GM18508 (cell line): ENCODE measurements around the gene CKB.

ENCODE experiments used
- ATAC-seq: cut with Tn5 transposase; IDR thresholded peaks from one replicate; pipeline ENCODE4 v1.9.1; 2021; ENCODE audit warnings: moderate number of reproducible peaks; ENCODE audit not compliant: insufficient read depth, unreplicated experiment

Gene CKB

DNA sequence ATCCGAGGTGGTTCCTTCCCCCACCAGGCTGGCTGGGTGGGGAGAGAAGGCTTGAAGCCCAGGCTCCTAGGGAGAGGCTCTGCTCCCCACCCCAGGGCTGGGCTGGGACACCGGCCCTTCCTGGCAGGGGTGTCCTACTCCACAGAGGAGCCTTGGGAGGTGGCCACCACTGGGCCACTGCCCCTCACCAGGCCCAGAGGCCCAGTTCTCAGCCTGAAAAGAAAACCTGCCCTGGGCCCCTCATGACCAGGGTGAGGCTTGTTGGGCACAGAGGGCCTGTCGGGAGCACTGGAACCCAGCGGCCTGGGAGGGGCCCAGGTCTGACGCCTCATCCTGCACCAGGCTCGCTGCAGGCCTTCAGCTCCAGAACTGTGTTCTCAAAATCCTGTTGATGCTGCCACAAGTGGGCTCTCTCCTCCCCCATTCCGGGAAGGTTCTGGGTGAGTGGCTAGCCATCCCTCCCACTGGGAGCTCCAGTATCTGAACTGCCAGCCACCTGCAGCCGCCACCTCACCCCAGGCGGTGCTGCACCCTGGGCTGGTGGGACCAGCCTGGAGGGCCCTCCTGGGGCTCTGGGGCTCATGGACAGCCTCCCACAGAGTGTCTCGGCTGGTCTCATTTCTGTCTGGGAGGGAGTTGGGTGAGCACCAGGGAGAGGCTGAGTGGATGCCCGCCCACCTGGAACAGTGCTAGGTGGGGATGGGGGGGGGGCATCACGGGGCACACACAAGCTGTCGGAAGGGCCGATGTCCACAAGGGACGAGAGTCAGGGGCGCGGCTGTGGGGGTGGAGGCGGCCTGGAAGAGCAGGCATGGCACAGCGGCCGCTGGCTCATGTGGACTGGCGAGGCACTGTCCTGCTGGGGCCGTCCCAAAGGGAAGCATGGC, 28.1 kb upstream of the CKB start:
- ATAC-seq = no peak

DNA sequence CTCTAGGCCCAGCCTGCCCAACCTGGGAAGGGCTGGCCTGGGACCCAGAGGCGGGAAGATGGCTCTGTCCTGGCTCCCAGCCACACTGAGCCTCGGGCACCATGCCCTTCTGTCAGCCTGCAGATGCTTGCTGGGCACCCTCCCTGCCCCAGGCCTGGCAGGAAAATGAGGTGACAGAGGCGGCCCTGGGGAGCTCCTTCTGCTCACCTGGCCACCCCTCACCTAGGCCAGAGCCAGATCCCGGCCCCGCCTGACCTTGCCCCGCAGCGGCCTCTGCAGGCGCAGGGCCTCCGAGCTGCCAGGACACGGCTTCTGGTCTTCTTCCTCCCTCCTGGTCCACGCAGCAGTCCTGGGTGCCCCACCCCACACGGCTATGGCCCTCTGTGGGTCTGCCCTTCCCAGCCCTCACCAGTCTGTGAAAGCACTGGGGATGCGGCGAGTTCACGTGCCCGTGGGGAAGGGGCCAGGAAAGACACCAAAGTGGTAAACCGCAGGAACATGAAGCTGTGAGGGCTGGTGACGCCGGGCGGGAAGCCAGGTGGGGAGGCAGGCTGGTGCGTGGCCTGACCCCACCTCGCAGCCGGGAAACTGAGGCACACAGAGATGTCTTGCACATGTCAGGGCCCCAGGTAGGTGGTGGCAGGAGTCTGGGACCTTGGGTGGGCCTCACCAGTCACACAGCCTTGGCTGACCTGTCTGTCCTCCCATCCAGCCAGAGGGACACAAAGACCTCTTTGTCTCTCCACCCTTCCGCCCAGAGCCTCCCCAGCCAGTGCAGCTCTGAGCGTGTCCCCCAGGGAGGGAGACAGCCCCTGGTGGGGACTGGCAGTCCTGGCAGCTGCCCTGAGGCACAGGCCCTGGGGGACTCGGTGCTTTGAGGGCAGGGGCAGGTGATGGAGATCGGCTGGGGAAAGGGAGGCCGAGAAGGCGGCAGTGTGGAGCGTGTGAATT, 27.0 kb upstream of the CKB start:
- no peak for ATAC-seq

DNA sequence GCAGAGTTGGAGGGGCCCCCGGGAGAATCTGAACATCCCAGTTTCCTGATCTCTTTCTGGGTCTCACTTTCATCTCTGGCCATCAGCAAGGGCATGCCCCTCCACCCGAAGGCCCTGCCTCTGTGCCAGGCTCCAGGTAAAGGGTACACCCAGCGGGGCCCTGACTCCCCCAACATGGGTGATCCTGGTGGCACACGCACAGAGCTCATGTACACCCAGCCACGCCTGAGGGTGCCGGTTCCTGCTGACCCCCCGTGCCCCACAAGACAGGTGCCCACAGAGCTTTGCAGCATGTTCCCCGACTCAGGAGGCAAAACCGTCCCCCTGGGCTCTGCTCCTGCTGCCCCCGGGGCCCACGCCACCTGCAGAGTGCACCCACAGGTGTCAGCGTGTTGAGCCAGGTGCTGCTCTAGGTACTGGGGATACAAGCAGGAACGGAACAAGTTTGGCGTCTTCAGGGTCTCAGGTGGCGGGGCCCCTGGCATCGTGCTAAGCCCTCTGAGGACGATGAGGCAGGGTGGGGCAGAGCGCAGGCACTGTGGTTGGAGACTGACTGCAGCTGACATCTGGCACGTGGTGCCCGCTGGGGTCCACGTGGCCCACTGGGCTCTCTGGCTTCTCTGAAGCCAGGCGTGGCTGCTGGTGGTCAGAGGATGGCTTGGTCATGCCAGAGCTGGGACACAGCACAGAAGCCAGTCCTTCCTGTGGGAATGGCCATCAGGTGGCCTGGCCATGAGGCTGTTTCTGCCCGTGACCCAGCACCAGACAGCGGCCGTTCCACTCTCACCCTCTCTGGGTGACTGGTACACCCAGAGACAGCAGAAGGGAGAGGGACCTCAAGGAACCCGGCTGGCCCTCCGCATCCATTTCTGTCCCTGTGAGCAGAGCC, 26.1 kb upstream of the CKB start:
- no peak for ATAC-seq

DNA sequence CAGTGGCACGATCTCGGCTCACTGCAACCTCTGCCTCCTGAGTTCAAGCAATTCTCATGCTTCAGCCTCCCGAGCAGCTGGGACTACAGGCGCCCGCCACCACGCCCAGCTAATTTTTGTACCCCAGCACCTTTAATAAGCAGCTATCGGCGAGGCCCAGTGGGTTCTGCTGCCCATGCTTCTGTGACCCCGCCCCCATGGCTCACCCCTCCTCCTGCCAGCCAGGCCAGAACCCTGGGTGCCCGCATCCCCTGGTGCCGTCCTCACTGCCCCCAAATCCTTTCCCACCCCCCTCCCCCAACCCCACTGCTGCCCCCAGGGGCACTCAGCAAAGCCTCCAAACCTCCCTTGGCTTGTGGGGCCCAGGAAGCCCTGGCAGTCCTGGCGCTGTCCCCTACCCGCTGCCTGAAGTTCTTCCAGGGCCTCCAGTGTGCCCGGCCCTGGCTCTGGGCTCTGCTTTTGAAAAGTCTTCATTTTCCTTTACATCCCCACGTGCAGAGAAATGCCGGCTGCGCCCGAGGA, 25.4 kb upstream of the CKB start:
- no peak for ATAC-seq

DNA sequence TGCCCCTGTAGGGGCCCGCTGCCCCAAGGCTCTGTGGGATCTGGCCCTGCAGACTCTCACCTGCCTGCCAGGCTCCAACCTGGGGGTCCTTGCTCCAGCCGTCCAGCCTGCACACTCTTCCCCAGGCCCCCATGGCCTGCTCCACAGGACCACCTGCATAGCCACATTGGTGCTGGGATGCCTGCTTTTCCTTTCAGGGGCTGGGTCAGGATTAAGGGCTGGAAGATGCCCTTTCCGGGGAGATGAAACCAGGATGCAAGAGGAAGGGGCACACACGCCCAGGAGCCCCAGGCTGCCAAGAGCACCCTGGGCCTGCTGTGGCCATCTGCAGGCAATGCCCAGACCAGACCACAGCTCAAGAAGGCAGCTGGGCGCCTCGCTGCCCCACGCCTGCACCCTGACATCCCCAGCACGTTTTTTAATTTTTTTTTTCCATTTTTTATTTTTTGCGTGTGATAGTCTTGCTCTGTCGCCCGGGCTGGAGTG, 24.9 kb upstream of the CKB start:
- ATAC-seq = no peak

DNA sequence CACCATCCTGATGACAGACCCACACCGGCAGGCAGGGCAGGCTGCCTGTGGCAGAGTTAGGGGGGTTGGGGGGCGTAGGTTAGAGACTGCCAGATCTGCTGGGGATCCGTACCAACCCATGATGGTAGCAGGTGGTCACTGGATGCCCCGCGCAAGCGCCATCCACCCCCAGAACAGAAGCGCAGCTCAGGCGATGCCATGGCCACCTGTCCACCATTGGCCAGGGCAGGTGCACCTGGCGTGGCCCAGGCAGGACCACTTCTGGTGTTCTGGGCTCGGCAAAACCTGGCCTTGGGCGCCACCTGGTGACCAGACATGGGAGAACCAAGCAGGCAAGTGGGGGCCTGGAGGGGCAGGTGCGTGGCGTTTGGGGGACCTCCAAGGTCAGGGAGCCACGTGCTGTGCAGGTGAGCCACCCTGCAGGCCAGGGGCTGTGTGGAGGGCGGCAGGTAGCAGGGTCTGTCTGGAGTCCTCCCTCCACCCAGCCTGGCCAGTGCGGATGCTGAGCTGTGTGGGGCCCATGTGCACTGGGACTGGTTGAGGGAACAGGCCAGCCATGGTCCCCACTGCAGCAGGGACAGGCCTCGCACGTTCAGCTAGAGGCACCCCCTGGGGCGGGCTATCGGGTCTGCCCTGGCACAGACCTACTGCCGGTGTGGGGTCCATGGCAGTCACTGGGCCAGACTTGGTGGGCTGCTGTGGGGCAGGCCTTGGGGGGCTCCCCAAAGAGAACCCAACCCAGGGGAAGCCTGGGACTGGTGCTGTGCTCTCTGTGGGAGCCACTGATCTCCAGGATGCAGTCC, 24.2 kb upstream of the CKB start:
- ATAC-seq = no peak

DNA sequence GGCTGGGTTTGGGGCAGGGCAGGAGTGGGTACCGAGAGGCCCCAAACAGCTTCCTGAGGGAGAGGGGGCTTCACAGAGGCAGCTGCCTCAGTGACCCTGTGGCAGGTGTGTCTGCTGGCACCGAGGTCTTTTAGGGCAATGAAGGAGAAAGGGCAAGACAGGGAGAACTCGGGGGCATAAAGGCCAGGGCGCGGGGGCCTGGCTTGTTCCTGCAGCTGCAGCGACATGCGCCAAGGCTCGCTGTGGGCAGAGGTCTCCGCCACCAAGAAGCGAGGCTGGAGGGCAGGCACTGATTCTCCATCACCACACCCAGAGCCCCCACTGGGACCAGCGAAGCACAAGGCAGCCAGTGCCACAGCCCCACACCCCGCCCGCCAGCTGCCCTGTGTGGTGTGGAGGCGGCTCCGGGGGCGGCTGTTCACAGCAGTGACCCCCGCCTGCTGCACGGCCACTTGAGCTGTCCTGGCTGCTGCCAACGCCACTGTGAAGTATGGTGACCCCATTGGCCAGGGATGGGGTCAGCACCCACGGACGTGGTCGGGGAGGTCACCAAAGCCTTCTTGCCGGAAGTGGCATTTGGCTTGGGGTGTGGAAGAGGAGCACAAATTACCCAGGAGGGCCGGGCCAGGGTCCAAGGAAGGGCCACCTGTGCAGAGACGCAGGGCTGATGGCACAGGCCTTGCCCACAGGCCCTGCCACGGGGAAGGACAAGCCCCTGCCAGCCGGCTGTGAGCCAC, 23.5 kb upstream of the CKB start:
- ATAC-seq = no peak

DNA sequence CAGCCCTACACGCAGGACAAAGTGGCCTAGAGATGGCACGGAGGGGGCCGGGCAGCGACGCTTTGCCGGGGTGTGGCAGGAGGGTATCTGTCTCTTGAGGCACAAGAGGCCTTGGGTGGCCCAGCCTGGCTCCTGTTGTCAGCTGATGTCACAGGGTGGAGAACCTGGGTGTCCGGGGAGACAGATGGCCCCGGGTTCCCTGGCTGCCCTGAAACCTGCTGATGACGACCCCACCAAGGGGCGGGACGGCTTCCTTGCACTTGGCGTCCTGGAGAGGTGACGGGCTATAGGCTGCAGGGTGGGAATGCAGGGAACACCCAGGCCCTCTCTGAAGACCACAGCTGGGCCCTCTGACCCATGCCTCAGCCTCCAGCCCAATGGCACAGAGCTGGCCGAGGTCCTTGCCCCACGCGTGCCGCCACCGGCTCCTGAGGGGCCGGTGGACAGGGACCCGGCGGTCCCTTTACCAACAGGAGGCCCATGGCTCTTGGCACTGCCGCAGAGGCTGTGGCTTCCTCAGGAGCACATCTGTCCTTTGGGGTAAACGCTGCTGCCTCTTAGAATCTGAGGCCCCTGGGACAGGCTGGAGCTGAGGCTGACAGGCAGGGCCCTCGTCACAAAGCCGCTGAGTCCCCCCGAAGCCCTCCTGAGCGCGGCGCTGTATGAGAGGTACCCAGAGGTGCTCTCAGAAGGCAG, 22.7 kb upstream of the CKB start:
- no peak for ATAC-seq

DNA sequence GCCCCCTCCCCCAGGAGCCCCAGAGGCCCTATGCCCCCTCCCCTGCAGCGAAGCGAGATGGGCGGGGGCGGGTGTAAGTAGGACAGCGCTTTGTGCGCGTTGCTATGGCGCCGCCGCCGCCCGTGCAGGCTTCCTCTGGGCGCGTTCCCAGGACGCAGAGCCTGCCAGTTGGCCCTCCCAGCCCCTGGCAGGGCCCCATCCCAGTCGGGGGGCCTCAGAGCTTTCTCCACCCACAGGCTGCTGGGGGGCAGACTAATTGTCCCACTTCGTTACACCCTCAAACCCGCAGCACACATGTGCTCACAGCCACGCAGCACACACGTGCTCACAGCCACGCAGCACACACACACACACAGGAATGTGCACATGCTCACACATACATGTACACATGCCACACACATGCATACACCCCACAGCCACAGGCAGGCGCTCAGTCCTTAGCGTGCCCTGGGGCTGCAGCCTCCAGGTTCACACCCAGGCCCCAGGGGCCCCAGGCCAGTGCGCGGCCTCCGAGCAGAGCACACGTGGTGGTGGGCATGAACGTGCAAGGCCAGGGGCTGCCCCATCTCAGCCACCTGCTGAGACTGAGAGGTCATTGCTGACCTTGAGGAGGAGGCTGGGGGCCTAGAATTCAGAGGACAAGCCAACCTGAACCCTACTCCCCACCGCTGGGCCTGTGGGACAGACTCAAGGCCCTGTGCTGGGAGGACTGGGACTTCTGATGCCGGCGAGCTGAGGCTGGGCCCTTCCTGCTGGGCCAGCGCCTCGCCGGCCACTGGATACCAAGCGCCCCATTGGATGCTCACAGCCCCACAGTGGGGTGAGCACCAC, 22.0 kb upstream of the CKB start:
- ATAC-seq = no peak

DNA sequence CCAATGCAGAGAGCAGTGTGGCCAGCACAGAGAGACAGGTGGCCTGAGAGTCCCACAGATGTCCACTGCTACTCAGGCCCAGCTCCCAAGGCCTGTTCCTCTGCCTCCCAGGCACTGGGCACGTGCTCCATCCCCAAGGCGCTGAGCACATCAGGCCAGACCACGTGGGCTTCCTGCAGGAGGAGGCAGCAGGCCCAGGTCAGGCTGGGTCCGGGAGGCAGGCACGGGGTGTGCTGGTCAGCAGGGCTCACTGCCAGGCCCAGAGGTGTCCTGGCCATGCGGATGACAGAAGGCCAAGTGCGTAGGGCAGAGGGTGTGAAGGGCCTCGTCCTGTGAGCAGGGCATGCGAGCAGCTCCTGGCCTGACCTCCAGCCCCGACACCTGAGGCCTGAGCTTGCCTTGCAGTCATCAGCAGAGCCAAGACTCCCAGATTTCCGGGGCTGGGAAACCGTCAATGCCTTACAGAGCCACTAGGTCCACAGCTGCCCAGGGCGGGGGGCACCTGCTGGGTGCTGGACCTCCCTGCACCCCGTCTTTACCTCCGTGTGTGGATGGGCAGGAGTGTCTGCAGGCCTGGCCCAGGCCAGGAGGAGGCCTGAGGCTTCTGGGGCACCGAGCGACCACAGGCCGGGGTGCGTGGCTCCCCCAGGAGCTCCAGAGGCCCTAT, 21.2 kb upstream of the CKB start:
- no peak for ATAC-seq

DNA sequence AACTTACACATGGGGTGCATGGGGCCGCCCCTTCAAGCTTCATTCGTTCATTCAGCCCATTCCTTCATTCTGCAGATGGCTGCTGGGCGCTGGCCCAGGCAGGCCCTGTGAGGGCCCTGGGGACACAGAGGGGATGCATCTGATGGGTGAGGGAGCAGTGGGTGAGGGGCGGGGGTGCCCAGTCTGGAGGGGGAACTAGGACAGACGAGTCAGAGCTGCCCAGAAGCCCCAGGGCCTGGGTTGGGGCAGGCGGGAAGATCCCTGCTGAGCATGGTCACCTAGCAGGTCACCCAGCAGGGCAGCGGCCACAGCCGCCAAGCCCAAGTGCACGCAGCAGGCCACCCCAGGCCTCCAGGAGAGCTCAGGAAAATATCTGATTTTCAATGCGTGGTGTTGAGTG, 20.5 kb upstream of the CKB start:
- ATAC-seq = no peak

DNA sequence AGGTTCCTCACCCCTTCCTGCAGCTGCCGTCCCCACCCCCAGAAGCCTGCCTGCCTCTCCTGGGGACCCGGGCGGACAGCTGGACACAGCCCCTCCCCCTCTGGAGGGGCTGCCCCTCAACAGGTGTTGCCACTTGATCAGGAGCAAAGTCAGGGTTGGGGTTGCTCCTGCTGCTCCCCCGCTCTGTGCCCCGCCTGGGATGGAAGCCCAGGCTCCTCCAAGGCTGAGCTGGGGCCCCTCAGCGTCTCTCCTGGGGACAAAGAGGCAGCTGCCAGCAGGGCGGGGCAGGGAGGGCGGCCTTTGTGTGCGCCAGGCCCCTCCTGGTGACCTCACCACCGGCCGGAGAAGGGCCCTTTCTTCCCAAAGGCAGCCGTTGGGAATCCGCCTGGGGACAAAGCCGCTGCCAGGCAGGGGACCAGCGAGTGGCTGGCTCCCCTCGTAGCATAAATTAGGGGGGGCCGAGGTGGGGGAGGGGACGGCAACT, 20.0 kb upstream of the CKB start:
- ATAC-seq = no peak

DNA sequence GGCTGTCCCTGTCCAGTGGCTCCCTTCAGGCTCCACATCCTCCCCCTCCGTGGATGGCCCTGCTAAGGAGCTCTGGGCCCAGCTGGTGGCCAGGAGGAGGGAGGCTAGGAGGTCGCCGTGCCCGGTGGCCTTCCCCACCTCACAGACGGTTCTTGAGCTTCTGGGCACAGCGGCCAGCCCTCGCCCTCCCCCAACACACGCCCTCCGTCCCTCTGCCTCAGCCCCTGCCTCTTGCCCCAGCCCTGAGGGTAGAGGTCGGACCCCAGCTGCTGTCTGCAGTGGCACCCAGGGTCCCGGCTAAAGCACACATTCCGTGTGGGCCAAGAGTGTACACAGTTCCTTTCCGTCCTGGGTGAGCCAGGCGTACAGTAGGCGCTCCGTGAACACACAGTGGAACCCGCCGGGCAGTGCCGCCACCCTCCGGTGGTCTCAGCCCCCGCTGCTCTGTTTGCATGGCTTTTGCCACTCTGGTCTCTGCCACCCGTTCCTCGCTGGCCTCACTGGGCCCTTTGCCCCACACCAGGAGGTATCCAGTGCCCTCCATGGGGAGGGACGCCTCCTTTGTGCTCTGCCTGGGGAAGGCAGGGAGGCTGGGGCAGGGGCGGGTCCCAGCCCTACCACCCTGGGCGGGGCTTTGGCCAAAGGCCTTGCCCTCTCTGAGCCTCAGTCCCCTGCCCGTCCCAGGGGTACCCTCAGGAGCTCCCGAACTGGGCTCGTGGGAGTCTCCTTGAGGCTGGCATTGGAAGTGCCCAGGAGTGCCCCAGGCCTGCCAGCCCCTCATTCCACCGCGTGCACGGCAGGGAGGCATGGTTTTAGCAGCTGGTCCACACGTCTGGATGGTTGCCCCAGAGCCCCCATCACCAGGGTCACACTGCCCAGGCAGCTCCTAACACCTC, 19.3 kb upstream of the CKB start:
- ATAC-seq = no peak

DNA sequence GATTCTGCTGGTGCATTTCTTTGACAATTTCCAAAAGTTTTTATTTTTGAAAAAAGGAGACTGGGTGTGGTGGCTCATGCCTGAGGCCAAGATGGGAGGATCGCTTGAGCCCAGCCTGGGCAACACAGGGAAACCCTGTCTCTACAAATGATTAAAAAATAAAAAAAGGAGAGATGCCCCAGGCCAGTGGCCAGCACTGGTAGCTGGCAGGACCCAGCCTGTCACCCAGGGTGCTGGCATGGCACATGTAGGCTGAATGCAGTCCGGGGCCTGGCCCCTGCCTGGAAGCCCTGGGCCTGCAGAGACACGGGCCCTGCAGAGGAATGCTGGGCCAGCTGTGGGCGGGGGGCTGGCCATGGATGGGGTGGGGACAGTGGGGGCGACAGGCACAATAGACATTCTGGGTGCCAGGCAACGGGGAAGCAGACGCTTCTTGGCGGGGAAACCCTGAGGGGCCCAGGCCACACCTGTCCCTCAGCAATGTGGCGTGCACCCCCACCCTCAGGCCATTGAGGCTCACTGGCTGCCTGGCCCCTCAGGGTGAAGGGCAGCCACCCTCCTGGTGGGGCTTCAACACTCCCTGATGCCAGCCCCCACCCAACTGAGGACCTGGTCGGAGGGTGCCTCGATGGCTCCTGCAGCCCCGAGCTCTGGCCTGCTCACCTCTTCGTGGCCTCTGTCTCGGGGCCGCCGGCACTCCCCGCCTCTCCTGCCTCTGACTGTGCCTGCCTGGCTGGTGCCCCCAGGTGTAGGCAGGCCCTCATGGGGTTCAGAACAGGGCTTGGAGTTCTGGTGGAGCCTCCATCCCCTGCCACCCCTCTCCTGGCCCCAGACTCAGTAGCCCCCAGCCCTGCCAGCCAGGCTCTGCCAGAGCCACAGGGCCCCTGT, 18.4 kb upstream of the CKB start:
- no peak for ATAC-seq
